Lung (tissue), 12 donors: ENCODE measurements around the gene NOX5. TPM values are rescaled to one million over a fixed set of nuclear protein-coding genes. Genes with fewer than 3 reads are reported as not detected.
"Not testable (repeated sequence)": the region's sequence is repeated elsewhere in the genome, so short reads cannot be mapped to it uniquely, and the experiment has no call there.

Experiments used
- ATAC-seq: fragments of 200-7000 bp; cut with Tn5 transposase; one replicate; pipeline ENCODE4 v1.9.1; 2020; ENCODE audit warnings: moderate number of reproducible peaks; ENCODE audit not compliant: insufficient read depth, low FRiP score
- DNase-seq, 3 donors: peaks; one replicate each; pipeline ENCODE4 v3.0.0-alpha.2; 2013 to 2017
- H3K27ac ChIP-seq, 2 donors: one replicate each; pipeline ENCODE4 v1.5.1; 2013; ENCODE audit warnings: mild to moderate bottlenecking in 2 of 2, moderate library complexity in 2 of 2, control low read depth in 1 of 2, inconsistent platforms in 1 of 2, low read depth in 1 of 2, low read length in 1 of 2
- H3K27me3 ChIP-seq, 3 donors: one replicate each; pipeline ENCODE4 v1.5.1; 2013; ENCODE audit warnings: low read length in 2 of 3; ENCODE audit not compliant: control insufficient read depth in 3 of 3, insufficient read depth in 3 of 3
- H3K36me3 ChIP-seq, 4 donors: one replicate each; pipeline ENCODE4 v1.5.1; 2013; ENCODE audit warnings: low read length in 4 of 4, mild to moderate bottlenecking in 1 of 4, moderate library complexity in 1 of 4; ENCODE audit not compliant: control insufficient read depth in 4 of 4, insufficient read depth in 4 of 4
- H3K4me1 ChIP-seq, 5 donors: one replicate each; pipeline ENCODE4 v1.5.1; 2013; ENCODE audit warnings: low read length in 5 of 5, mild to moderate bottlenecking in 2 of 5, moderate library complexity in 1 of 5; ENCODE audit not compliant: control insufficient read depth in 5 of 5, insufficient read depth in 5 of 5
- H3K4me3 ChIP-seq: one replicate; pipeline ENCODE4 v1.5.1; 2013; ENCODE audit warnings: mild to moderate bottlenecking, control low read depth, moderate library complexity
- H3K9ac ChIP-seq, 2 donors: one replicate each; pipeline ENCODE4 v1.5.1; 2013; ENCODE audit warnings: low read length in 2 of 2, control low read depth in 1 of 2; ENCODE audit not compliant: insufficient read depth in 1 of 2
- H3K9me3 ChIP-seq, 4 donors: one replicate each; pipeline ENCODE4 v1.5.1; 2013; ENCODE audit warnings: low read length in 3 of 4, mild to moderate bottlenecking in 1 of 4, moderate library complexity in 1 of 4; ENCODE audit not compliant: control insufficient read depth in 4 of 4, insufficient read depth in 3 of 4
- CTCF ChIP-seq: IDR thresholded peaks from 2 replicates; pipeline ENCODE4 v1.5.1; 2012; ENCODE audit warnings: mild to moderate bottlenecking; ENCODE audit errors: control extremely low read depth, extremely low read depth
- WGBS, 2 donors: extraction: QIAGEN DNeasy Blood & Tissue Kit; methylation state at CpG; one replicate each; pipeline ENCODE4 v1.1.7; 2013; 5-methylcytosine and 5-hydroxymethylcytosine counted together
- polyA plus RNA-seq, 2 donors: library from polyadenylated mRNA; stranded (reverse); fragments of 200-250 nt; gene quantifications; one replicate each; pipeline ENCODE4 v1.2.1, GENCODE V29; 2013
- total RNA-seq, 2 donors: library from RNA; depleted of rRNA in 1 of 2; stranded (reverse); fragments of >200 nt in 1 of 2; gene quantifications; one replicate each; pipeline ENCODE4 v1.2.1, GENCODE V29; 2014 to 2021
- donor health status: control.
- donor health status: control.
- donor health status: Bipolar disorder and iron deficiency.
- donor health status: healthy.
- donor health status: DM: yes; HTN: yes; CAD: no.

The NOX5 gene
- total and polyA plus RNA-seq, 4 donors, result 0.03 to 0.77 (median 0.09) TPM

- Histone ChIP-seq H3K4me3 (no peak overlapping the region), H3K27ac (no peak overlapping the region), H3K36me3 (no peaks in the 10 kb centered on the region), H3K27me3 (no peaks in the 10 kb centered on the region), H3K9me3 (peaks cover 0 to 12% (median 8%) of the 10 kb centered on the region in 4 donors), H3K9ac (no peak overlapping the region), H3K4me1 (no peaks in the 10 kb centered on the region)
- WGBS, 2 donors, result 37 to 40% methylated on average over 4 of the region's 4 CpGs
- no peak for TF ChIP-seq CTCF
- no peak for DNase-seq
- ATAC-seq, result no peak
These were observed 42.1 kb upstream of the NOX5 start for GRCh38 chr15:68972201-68973065.

- H3K4me3 ChIP-seq, H3K27me3 ChIP-seq, H3K27ac ChIP-seq, H3K4me1 ChIP-seq, H3K9ac ChIP-seq, H3K36me3 ChIP-seq, ATAC-seq, DNase-seq: not testable (repeated sequence)
- WGBS, 2 donors, result 96 to 98% methylated on average over 23 to 26 of the region's 26 CpGs
- peaks cover 0 to 11% (median 2%) of the 10 kb centered on the region in 4 donors for H3K9me3 ChIP-seq
These were observed 38.8 kb upstream of the NOX5 start for GRCh38 chr15:68975651-68976160.

- 91 to 94% methylated on average over 10 of the region's 10 CpGs for WGBS, 2 donors
- not testable (repeated sequence) for ATAC-seq, H3K36me3 ChIP-seq
These were observed 37.1 kb upstream of the NOX5 start for GRCh38 chr15:68977426-68977825.

GRCh38 chr15:68979006-68979405, 35.5 kb upstream of the NOX5 start:
- Histone ChIP-seq H3K27me3 (no peaks in the 10 kb centered on the region), H3K4me1 (no peaks in the 10 kb centered on the region), H3K9me3 (peaks cover 0 to 9% (median 2%) of the 10 kb centered on the region in 4 donors), H3K9ac (no peak overlapping the region), H3K36me3 (no peaks in the 10 kb centered on the region), H3K27ac (no peak overlapping the region), H3K4me3 (no peak overlapping the region)
- DNase-seq (no peak), ATAC-seq (no peak)
- TF ChIP-seq CTCF, result no peak
- WGBS, 2 donors, result 86% methylated on average over 3 of the region's 3 CpGs

More at GRCh38 chr15:68977426-68977825, 37.1 kb upstream of the NOX5 start:
- H3K4me1 ChIP-seq, DNase-seq, H3K4me3 ChIP-seq, H3K27me3 ChIP-seq, H3K27ac ChIP-seq, H3K9ac ChIP-seq: not testable (repeated sequence)
- peaks cover 0 to 11% (median 2%) of the 10 kb centered on the region in 4 donors for H3K9me3 ChIP-seq
